GM15510 (cell line): ENCODE results near the gene TNFRSF9.

Experiments used
- POLR2A ChIP-seq: IDR thresholded peaks from 3 replicates; pipeline ENCODE4 v1.6.1; 2011; ENCODE audit warnings: borderline replicate concordance; ENCODE audit not compliant: insufficient read length; ENCODE audit errors: extremely low read depth

Gene TNFRSF9

DNA sequence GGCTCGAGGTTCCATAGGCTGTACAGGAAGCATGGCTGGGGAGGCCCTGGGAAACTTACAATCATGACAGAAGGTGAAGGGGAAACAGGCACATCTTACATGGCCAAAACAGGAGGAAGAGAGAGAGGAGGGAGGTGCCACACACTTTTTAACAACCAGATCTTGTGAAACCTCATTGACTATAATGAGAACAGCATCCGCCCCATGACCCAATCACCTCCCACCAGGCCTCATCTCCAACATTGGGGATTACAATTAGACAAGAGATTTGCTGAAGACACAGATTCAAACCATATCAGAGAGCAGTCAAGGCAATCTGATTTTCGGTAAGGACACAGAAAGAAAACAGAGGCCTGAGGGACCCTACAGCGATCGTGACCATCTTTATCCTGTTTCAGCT is 41.7 kb downstream of the TNFRSF9 start:
- no peak for TF ChIP-seq POLR2A

DNA sequence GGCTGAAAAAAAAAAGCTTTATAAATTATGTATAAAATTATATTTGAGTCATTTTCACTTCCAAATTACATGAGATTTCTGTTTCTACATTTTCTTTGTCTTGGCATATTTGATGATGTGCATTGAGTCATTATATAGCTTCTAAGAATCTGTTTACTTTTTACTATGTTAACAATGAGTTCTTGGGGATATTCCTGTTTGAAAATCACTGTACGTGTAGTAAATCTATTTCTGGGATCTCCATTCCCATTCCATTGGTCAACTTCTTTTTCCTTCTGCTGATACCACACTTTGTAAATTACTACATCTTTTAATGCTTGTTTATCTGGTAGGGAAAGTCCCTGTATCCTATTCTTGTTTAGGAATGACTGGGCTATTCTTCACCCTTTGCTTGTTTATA is 43.6 kb downstream of the TNFRSF9 start:
- no peak for TF ChIP-seq POLR2A

DNA sequence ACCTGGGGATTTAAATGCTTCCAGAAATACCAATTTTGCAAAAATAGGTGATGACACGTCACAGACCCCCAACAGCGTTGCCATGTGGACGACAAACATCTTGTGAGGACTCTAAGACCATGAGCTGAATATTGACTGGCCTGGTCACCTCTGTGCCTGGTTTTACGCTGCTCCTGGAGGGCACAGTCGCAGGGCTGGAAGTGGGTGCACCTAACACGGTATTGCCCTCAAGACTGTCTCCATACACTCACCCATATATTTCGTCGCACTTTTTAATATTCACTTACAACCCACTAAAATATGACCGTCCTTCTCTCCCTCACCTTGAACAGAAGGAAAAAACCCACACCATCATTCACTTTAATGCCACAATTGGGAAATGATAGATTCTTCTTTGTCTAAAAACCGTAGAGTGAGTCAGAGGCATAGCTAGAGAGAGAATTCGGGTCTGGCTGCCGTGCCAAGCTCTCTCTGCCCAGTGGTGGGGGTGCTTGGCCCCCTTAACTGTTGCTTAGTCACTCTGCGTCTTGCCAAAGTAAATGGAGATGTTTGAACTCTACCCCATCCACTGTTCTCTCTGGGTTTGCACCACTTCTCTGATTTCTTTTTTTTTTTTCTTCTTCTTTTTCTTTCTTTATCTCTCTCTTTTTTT is 47.0 kb downstream of the TNFRSF9 start:
- no peak for TF ChIP-seq POLR2A

DNA sequence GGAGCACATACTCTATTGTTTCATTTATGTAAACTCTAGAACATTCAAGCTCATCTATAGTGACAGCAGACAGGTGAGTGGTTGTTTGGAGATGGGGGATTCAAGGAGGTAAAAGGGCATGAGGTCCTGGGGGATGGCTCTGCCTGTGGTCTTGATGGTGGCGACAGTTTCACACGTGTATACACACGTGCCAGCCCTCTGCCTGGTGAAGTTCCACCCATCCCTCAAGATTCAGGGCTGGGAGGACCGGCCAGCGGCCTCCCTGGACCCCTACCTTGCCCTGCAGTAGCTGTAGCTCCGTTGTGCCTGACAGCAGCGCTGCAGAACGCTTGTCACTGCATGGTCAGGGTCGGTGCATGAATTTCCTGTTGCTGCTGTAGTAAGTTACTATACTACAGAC is 48.8 kb downstream of the TNFRSF9 start:
- no peak for TF ChIP-seq POLR2A

DNA sequence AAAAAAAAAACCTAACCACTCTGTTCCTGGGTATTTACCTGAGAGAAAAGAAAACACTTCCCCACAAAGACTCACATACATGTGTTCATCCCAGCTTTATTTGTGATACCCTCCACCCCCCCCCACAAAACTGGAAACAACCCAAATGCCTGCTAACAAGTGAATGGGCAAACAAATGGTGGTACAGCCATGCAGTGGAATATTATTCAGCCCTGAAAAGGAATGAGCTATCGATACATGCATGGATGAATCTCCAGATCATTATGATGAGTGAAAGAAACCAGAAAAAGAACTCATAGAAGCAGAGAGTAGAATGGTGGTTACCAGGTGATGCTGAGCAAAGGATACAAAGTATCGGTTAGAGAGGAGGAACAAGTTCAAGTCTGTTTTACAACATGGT is 49.8 kb downstream of the TNFRSF9 start:
- no peak for TF ChIP-seq POLR2A

DNA sequence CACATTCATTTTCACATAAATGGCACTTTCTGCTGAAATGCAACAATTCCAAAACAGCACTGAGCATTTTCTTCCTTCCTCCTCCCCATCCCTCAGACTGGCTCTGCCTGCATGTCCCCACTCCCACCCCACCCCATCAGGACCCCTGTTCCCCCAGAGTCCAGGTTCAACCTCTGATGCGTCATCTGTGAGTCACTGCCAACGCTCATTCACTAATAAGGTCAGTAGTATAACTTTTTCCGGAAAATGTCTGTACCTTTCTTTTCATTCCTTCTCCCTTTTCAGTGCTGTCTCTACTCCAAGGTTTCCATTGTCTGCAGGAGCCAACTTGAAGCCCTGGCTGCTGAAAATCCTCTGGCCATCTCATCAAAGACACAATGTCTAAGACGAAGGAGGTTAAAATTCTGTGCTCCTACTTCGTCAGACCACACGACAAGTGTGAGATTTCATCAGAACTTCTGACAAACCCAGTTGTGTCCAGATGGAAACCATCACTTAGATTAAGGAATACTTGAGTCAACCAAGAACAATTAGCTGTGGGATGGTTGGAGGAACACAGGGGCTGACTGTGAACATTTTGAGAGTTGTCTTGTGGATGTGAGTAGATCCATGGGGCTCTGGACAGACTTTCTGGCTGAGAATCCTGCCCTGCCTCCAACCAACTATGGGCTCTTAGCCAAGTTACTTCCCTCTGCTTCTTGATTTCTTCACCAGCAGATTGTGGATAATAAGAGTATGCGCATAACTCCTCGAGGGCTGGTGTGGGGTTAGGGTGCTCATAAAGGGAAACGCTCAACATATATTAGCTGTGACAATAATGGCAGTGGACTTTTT is 52.2 kb downstream of the TNFRSF9 start:
- TF ChIP-seq POLR2A, result no peak

DNA sequence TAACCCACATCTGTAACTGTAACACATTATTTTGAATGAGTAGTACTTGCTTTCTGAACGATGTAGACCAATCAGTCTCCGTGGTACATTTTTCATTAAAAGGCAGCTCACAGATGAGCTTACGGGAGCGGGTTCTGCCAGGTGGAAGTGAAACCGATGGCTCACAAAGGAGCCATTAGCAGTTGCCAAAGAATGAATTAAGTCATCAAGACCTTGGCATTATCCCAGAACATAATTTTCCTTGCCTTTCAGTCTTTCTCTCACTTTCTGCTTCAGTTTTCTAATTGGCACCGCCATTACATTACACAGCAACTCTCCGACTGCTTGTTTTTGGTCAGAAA is 54.3 kb downstream of the TNFRSF9 start:
- no peak for TF ChIP-seq POLR2A

DNA sequence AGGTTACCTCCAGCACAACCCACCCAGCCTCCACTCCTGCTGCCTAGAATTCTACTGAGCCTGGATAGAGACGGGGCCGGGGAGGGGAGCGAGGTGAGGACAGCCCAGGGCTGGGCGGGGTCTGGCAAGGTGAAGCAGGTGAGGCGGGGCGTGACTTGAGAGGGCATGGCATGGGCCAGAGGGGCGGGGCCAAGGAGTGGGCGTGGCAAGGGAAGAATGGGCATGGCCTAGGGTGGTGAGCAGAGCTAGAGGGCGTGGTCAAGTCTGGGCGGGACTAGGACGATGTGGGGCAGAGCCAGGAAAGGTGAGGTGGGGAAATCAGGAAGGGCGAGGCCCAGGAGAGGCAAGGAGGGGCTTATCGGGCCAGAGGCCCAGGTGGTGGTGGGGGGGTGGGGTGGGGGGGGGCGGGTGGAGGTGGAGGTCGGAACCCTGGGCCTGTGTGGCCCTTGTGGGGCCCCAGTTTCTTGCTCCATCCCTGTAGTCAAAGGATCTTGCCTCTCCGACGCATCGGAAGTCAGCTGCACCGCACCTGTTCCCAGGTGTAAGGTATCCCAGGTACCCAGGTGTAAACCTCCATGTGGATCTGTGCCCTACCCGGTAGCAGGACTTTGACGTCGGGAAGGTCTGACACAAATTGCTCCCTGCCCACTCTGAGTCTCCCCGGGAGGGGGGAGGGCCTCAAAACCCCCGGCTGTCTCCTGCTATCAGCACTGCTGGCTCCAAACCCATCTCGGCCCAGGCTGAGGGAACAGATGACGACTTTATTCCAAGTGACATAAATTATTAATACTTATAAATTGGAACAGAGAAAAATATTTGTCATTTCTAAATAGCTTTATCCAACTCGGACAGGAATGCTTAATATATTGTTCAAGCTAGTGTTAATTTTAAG is 54.9 kb downstream of the TNFRSF9 start:
- TF ChIP-seq POLR2A, result no peak

DNA sequence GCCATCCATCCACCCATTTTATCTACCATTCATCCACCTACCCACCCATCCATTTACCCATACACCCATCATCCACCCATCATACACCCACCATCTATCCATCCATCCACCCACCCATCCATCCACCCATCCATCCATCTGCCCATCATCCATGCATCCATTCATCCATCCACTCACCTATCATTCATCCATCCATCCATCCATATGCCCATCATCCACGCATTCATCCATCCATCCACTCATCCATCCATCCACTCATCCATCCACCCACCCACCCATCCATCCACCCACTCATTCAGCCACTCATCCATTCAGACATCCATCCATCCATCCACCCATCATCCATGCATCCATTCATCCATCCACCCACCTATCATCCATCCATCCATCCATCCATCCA is 55.9 kb downstream of the TNFRSF9 start:
- TF ChIP-seq POLR2A, result no peak

DNA sequence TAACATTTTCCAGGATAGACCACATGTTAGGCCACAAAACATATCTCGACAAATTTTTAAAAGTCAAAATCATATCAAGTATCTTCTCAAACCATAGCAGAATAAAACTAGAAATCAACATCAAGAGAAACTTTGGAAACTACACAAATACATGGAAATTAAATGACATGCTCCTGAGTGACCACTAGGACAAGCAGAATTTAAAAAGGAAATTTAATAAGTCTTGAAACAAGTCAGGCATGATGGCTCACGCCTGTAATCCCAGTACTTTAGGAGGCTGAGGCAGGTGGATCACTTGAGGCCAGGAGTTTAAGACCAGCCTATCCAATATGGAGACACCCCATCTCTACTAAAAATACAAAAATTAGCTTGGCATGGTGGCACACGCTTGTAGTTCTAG is 61.4 kb downstream of the TNFRSF9 start:
- no peak for TF ChIP-seq POLR2A

DNA sequence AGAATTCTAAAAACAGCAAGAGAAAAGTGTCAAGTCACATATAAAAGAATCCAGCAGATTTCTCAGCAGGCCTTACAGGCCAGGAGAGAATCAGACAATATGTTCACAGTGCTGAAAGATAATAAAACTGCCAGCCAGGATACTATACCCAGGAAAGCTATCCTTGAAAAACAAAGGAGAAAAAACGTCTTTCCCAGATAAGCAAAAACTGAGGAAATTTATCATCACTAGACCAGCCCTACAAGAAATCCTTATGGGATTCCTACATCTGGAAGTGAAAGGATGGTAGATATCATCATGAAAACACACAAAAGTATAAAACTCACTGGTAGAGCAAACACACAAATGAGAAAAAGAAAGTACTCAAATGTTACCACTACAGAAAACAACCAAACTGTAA is 62.6 kb downstream of the TNFRSF9 start:
- TF ChIP-seq POLR2A, result no peak

DNA sequence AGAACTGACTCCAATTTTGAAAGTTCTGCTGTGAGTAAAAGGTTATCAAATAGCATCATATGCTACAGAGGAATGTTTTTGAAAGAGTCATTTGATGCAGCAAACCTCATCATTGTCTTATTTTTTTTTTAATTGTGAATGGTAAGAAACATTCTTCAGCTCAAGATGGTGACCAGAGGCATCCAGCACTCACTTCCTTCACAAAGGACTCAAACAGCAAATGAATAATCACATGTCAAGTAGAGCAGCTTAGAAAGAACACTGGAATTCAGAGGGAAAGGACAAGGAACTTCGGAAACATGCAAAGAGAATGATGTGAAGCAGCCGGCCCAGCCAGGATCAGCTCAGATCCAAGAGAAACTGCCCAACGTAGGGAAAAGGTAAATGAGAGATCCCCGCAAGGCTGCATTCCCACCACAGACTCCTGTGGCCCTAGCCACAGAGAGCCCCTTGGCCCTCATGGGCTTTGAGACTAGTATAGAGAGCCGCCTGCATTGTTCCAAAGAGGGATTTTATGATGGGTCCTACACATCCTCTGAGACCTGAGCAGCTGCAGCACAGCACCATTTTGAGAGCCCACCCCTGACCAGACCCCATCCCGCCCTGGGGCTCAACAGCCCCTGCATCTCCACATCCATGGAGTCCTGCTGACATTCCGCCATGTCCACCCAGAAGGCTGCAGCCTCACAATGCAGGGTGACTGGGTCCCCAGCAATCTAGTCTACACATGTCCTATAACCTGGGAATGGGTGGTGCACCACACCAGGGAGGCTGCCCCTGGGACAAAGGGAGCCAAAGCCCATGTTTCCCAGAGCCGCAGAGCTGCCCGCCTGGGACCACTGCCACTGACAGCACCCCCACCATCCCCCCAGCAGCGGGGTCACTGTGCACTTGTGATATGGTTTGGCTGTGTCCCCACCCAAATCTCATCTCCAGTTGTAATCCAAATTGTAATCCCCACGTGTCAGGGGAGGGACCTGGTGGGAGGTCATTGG is 66.5 kb downstream of the TNFRSF9 start:
- no peak for TF ChIP-seq POLR2A

DNA sequence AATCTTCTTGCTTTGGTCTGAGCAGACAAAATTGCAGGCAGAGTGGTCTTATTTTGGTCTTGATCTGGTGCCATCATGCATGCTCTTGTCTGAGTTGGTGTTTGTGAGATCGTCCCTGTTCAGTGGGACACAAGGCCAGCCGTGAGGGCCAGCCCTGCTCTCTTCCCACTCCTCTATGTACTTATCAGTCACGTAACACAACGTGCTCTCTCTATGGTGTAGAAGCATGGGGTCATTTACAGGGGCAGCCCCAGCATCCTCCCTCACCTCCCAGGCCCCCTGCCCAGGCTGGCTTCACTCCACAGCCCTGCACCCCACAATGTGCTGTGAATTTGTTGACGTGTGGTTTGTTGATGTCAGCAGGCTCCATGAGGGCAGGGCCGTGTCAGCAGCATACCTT is 69.5 kb downstream of the TNFRSF9 start:
- no peak for TF ChIP-seq POLR2A
